Activated CD4-positive, alpha-beta T cell treated with anti-CD3 and anti-CD28 coated beads for 4 hours (primary cell): Measurements from ENCODE around the gene A3GALT2.
"Not testable (repeated sequence)": the region's sequence is repeated elsewhere in the genome, so short reads cannot be mapped to it uniquely, and the experiment has no call there.

Source experiments
- DNase-seq, 2 donors: peaks; one replicate each; pipeline ENCODE4 v3.0.0-alpha.2; 2020

Gene A3GALT2

DNA sequence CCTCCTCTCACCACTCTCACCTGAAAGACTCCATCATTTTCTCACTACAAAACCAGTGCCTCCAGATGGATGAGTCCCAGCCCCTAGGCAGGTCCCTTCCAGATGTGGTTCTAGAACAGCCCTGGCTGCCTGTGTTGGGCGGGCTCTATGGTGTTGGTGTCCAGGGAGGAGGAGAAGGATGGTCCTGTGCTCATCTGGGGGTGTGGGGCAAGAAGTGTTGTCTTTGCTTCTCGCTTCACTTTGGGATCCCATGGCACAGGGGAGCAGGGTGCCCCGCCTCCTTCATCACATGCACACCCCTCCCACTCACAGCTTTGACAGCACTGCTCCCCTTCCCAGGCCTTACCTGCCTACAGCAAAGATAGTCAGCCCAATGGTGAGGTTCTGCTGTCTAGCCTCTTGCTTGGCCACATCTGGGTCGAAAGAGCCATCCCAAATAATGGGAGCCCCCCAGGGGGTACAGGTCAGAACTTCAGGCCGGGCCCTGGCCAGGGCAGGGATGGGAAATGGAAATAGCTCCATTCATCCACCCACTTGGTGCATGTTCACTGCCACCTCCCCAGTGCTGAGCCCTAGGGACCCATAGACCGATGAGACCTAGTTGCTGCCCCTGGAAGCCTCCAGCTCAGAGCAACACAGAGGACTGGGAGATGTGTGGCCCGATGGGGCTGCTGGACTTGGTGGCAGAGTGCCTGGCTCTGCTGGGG lies 9.0 kb downstream of the A3GALT2 start:
- no peak for DNase-seq

- DNase-seq: no peak
Measured at GRCh38 chr1:33310702-33311101, 10.2 kb downstream of the A3GALT2 start.

DNA sequence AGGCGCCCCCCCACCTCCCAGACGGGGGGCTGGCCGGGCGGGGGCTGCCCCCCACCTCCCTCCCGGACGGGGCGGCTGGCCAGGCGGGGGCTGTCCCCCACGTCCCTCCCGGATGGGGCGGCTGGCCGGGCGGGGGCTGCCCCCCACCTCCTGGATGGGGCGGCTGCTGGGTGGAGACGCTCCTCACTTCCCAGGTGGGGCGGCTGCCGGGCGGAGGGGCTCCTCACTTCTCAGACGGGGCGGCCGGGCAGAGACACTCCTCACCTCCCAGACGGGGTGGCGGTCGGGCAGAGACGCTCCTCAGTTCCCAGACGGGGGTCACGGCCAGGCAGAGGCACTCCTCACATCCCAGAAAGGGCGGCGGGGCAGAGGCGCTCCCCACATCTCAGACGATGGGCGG lies 11.5 kb downstream of the A3GALT2 start:
- not testable (repeated sequence) for DNase-seq

- no peak for DNase-seq
Measured at GRCh38 chr1:33307494-33307864, 13.4 kb downstream of the A3GALT2 start.

DNA sequence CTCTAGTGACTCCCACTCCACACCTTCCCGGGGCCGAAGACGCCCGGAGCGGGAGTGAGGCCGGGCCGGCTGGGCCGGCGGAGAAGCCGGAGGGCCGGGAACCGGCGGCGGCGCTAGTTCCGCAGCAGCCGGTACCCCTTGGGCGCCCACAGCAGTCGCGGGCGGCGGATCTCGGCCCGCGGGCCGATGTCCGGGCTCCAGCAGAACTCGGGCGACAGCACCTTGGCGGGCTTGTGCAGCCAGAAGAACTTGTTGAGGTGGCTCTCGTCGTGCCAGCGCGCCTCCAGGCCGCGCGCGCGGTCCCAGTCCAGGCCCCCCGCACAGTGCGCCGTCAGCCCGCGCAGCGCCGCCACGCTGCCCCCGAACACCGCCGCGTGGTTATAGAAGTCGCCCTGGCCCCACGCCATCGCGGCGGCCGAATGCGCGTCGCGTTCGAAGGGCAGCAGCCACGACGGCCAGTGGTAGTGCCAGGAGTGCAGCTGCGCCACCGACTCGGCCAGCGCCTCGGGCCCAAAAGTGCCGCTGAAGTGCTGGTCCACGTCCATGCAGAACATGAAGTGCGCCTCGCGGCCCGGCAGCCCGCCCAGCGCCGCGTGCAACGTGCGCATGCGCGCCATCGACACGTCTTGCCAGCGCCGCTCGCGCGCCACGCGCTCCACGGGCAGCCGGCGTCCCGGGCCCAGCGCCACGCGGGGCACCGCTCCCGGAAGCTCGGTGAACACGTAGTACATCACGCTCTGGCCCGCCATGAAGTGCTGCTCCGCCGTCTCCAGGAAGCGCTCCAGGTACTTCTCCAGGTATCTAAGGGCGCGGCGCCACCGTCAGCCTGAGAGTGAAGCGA lies 14.0 kb downstream of the A3GALT2 start:
- no peak for DNase-seq

DNA sequence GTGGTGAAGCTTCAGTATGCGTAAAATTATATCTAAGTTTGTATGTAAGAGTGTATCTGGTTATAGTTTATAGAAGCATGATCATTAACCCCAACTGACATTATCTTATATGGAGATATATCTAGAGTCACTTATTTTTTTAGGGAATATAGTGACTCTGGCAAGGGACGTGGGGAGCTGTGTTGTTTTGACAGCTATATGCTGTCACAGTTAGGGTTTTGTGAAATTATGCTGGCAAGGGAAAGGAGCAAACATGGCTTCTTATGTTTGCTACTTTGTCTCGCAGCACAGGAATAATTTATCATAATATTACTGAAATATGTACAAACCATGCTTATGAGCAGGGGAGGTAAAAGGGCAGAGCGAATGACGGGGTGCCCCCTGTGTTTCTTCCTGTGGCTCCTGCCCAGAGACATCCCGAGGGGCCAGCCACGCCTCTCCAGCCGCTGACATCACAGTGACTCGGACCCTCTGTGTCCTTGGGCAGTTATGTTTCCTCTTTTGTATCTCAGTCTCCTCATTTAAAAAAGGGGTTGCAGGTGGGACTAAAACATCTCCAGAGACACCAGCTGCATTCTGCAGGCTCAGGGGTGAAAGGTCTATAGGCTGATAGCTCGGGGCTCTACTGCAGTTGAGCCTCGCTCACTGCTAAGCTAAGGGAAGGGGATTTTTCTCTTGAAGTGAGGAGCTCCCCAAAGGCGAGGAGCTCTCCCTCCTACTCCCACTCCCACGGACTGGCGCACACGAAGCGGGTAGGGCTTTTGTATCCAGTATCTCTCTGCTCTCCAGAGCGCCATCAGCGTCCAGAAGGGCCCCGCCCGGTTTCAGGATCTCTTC lies 14.9 kb downstream of the A3GALT2 start:
- DNase-seq: no peak

GRCh38 chr1:33305016-33305415 lies 15.9 kb downstream of the A3GALT2 start:
- no peak for DNase-seq

- DNase-seq: no peak
Measured at GRCh38 chr1:33302325-33302724, 18.6 kb downstream of the A3GALT2 start.

GRCh38 chr1:33301273-33301984 lies 19.5 kb downstream of the A3GALT2 start:
- no peak for DNase-seq

GRCh38 chr1:33300673-33301072 lies 20.2 kb downstream of the A3GALT2 start:
- DNase-seq: no peak

DNA sequence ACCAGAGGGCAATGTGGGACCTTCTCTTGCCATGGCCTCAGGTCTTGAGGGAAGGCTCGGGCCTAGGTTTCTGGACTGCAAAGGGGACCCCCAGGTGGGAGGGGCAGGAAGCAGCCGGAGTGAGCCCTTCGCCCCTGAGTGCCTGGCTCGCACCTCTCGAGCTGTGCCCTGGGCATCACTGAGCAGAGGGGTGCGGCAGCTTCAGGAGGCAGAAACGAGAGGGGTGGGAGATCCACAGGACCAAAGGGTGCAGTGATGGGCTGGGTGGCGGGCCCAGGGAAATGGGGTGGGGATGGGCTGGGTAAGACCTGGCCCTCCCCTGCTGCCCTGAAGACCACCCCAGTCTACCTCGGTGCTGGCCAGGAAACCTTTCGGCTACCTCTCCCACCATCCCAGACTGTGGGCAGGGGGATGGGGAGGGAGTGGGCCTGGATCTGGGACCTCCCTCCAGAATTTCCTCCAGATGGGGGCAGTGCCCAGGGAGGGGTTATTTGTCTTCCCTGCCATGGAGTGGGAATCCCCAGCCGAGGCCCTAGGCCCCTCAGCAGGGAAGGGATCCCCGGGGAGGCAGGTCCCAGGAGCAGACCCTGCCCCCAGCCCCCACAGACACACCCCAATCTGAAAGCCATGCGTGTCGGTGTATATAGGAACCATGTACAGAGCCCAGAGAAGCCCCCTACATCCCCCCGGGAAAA lies 21.3 kb downstream of the A3GALT2 start:
- DNase-seq: no peak

- peak; percentile 35 to 58 for DNase-seq
Measured at GRCh38 chr1:33298623-33299277, 22.1 kb downstream of the A3GALT2 start.

DNA sequence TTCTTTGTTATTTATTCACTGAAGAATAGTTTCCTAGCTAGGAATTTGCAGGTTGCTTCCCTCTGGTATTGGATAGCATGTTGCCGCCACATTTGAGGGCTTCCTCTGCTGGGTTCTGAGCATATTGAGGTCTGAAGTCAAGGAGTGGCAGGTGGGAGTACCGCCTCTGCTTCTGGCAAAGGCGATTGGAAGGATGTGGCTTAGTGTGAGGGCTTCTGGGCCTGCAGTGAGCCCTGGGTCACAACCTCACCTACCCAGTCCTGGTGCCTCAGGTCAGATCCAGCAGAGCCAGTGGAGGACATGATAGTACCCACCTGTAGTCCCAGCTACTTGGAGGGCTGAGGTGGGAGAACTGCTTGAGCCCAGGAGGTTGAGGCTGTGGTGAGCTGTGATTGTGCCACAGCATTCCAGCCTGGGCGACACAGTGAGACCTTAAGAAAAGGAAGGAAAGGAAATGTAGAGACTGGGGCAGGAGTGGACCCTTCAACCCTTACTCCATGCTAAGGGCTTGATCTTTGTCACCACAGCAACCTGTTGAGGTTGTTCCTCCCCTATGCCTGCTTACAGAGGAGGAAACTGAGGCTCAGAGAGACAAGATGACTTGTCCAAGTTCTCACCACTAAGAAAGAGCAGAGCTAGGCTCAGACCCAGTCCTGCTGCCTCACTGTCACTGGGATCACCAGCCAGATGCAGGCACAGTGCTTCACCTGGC lies 22.8 kb downstream of the A3GALT2 start:
- DNase-seq: no peak

GRCh38 chr1:33296824-33297223 lies 24.1 kb downstream of the A3GALT2 start:
- no peak for DNase-seq

DNA sequence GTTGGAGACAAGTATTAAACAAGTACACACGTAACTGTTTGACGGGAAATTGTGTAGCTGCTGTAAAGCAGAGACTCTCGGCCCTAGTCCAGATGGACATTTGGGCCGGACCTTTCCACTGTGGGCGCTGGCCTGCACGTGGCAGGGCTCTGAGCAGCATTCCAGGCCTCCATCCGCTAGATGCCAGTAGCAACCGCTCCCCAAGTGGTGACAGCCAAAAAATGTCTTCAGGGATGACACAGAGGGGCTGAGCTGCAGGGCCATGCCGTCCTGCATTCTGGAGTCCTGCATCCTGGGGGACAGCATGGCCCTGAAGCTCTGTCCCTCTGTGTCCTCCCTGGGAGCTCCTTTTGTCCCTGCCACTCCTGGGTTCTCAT lies 24.8 kb downstream of the A3GALT2 start:
- no peak for DNase-seq

DNA sequence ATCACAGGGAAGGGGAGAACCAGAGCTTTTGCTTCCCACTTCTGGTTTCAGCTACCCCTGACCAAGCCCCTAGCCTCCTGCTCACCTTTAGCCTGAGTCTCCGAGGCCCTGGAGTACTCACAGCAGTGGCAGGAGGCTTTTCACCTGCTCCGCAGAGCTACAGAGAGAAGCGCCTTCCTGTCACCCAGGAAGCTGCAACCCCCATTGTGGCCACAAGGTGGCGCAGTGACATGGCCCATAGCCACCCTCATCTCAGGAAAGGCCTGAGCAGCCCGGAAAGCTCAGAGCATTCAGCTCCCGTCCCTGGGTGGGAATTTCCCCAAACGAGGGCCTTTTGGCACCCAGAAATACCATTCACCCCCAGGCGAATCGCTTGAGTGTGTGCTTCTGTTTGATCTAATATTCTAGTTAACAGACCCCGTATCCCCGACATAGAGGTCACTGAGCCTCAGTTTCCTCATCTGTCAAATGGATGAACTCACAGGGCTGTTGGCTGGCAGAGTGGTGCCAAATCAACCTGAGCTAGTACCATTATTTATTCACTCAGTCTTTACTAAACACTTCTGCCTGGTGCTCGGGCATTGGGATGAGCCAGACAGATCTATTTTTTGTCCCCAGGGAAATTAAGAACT lies 25.3 kb downstream of the A3GALT2 start:
- DNase-seq: peak; percentile 75 to 91

GRCh38 chr1:33295023-33295422 lies 25.9 kb downstream of the A3GALT2 start:
- DNase-seq: no peak

DNA sequence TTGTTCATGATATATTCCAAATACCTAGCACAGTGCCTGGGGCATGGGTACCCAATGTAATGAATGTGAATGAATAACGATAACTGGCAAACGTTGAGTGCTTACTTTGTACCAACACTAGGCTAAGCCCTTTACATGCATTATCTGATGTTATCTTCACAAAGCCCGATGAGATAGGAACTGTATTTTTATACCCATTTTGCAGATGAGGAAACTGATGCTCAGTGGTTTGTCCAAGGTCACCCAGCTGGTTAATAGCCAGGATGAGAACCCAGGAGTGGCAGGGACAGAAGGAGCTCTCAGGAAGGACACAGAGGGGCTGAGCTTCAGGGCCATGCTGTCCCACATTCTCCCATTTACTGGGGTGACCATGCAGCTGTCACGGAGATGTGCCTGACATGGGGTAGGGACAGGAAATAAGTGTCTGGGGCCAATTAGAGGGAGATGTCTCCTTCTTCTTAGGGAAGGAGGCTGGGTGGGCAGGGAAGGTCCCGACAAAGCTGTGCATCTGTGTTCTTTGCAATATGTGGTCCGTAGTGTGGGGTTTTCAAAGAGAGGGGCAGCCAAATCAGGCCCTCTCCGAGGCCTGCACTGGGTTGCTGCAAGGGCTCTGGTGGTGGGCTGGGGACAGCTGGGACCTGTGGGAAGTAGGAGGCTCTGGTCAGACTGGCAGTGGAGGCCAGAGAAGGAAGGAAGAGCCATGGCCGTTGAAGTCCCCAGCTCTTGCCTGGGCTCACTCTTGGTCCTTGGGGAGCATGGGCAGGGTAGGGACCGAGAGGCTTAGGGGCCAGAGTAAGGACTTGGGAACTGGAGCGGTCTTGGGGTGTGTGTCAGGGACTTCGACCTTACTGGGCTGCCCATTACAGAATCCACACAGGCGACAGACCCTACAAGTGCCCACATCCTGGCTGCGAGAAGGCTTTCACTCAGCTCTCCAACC lies 26.6 kb downstream of the A3GALT2 start:
- DNase-seq: no peak

- DNase-seq: no peak
Measured at GRCh38 chr1:33292726-33293340, 28.1 kb downstream of the A3GALT2 start.
